SK-MEL-5 (cell line): Measurements from ENCODE around the gene DENND6B. TPM values are rescaled to one million over a fixed set of nuclear protein-coding genes. Genes with fewer than 3 reads are reported as not detected.

Experiments used
- total RNA-seq: library from RNA; depleted of rRNA; stranded (reverse); fragments of >200 nt; shearing (Covaris generic); gene quantifications from 2 replicates; pipeline ENCODE4 v1.2.3, GENCODE V29; 2014; rRNA removed

DENND6B gene
- total RNA-seq, 1 experiment from 2014 or later = 0.66 TPM

Other genes starting within 250 kb of the DENND6B start
- not detected in 2 replicates for gene MLC1, start 241.6 kb downstream of the DENND6B start, total RNA-seq
- 0.08 TPM in 1 of 2 replicates, not detected in the other for gene MOV10L1, start 237.0 kb downstream of the DENND6B start, total RNA-seq
- 0.98 and 1.7 TPM in 2 replicates for gene PANX2, start 156.3 kb downstream of the DENND6B start, total RNA-seq
- 29.6 and 30.2 TPM in 2 replicates for gene TRABD, start 141.1 kb downstream of the DENND6B start, total RNA-seq
- 43.2 and 43.8 TPM in 2 replicates for gene SELENOO, start 126.0 kb downstream of the DENND6B start, total RNA-seq
- 14.5 and 15.0 TPM in 2 replicates for gene TUBGCP6, start 82.0 kb downstream of the DENND6B start, total RNA-seq
- gene HDAC10, start 75.7 kb downstream of the DENND6B start, total RNA-seq = 7.2 and 10.2 TPM in 2 replicates
- 10.9 and 14.1 TPM in 2 replicates for gene MAPK12, start 65.3 kb downstream of the DENND6B start, total RNA-seq
- 6.1 and 6.7 TPM in 2 replicates for gene MAPK11, start 56.6 kb downstream of the DENND6B start, total RNA-seq
- gene PLXNB2, start 19.4 kb downstream of the DENND6B start, total RNA-seq = 31.2 and 40.5 TPM in 2 replicates
- gene PPP6R2, start 16.3 kb upstream of the DENND6B start, total RNA-seq = 67.7 and 74.7 TPM in 2 replicates
- 61.8 and 65.3 TPM in 2 replicates for gene SBF1, start 148.0 kb upstream of the DENND6B start, total RNA-seq
- gene ADM2, start 154.5 kb upstream of the DENND6B start, total RNA-seq = 1.1 and 2.4 TPM in 2 replicates
- gene MIOX, start 159.8 kb upstream of the DENND6B start, total RNA-seq = not detected in 2 replicates
- 26.3 and 27.8 TPM in 2 replicates for gene LMF2, start 180.7 kb upstream of the DENND6B start, total RNA-seq
- gene NCAPH2, start 181.2 kb upstream of the DENND6B start, total RNA-seq = 51.5 and 53.8 TPM in 2 replicates
- 2.7 and 7.2 TPM in 2 replicates for gene SCO2, start 198.6 kb upstream of the DENND6B start, total RNA-seq
- 1.5 and 1.8 TPM in 2 replicates for gene TYMP, start 203.0 kb upstream of the DENND6B start, total RNA-seq
- gene KLHDC7B, start 218.9 kb upstream of the DENND6B start, total RNA-seq = 0.11 TPM in 1 of 2 replicates, not detected in the other
- not detected in 2 replicates for gene SYCE3, start 235.9 kb upstream of the DENND6B start, total RNA-seq